GM21529 (cell line): ENCODE measurements around the gene SNX10.
"Not testable (repeated sequence)": the region's sequence is repeated elsewhere in the genome, so short reads cannot be mapped to it uniquely, and the experiment has no call there.

Source experiments
- ATAC-seq: cut with Tn5 transposase; IDR thresholded peaks from one replicate; pipeline ENCODE4 v1.9.1; 2021; ENCODE audit not compliant: unreplicated experiment

Gene SNX10, protein sequence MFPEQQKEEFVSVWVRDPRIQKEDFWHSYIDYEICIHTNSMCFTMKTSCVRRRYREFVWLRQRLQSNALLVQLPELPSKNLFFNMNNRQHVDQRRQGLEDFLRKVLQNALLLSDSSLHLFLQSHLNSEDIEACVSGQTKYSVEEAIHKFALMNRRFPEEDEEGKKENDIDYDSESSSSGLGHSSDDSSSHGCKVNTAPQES

DNA sequence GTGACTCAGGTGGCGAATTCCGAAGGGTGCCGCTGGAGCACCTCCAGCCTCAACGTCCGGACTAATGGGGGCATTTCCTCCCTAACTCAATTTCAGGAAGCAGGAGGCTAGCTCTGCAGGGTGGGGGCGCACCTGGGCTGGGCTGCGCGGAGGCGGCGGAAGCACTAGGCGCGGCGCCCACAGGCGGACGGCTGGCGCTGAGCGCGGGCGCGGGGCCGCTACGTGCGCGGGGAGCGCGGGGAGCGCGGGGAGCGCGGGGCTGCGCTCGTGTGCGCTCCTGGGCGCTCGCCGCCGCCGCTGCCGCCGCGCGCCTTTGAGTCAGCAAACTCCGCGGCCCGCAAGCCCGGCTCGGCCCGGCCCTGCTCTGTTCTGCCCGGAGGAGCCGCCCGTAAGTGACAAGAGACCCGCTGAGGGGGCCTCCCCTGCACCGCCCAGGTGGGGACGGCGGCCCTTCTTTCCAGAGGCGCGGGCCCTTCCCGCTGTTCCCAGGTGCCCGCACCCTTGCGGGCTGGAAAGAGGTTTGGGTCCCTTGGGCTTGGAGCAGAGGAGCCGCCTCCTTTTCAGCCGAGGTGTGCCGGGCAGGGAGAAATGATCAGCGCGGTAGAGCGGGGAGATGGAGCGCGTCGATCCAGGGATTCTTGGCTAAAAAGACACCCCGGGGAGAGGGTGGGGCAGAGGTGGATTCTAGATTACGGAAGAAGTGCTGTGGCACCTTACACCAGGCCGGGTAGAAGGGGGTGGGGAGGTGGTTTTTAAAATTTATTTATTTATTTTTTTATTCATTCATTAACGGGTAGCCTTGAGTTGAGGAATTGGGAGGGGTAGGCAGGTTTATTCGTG lies at the start of gene SNX10:
Gene SNX10 (plus strand): TSS at position 164 of the 840 bp plus-strand sequence. CDS start 54,581 bp downstream, outside the sequence.
- peak; percentile 77 for ATAC-seq

DNA sequence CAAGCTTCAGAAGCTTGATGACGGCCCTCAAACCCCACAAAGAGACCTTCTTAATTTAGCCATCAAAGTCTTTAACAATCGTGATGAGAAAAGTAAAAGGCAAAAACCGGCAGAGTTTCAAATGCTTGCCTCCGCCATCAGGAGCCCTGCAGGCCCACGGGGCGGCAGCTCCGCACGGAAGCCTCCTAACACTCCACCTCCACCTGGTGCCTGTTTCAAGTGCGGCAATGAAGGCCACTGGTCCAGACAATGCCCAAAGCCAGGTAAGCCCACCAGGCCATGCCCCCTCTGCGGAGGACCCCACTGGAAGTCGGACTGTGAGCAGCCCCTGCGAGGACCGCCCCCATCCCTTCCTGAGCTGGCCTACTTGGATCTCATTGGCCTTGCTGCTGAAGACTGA lies 46.5 kb upstream of the SNX10 start:
- ATAC-seq, result no peak

DNA sequence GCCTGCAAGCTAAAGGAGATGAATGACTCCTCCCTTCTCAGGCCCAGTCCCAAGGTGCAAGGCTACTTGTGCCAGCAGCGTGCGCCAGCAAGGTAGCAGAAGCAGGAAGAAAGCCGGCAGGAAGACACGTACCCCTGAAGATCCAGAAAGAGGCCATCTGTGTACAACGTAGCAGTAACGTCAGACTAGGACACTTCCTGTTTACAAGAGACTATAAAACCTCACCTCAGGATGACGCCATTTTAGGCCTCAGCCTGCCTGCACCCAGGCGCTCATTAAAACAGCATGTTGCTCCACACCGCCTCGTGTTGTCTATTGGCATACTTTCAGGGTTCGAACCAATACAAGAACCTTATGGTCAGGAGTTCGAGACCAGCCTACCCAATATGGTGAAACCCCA lies 41.4 kb upstream of the SNX10 start:
- no peak for ATAC-seq

DNA sequence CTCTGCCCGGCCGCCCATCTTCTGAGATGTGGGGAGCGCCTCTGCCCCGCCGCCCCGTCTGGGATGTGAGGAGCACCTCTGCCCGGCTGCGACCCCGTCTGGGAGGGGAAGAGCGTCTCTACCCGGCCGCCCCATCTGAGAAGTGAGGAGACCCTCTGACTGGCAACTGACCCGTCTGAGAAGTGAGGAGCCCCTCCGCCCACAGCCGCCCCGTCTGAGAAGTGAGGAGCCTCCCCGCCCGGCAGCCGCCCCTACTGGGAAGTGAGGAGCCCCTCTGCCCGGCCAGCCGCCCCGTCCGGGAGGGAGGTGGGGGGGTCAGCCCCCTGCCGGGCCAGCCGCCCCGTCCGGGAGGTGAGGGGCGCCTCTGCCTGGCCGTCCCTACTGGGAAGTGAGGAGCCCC lies 29.8 kb upstream of the SNX10 start:
- ATAC-seq, result not testable (repeated sequence)

DNA sequence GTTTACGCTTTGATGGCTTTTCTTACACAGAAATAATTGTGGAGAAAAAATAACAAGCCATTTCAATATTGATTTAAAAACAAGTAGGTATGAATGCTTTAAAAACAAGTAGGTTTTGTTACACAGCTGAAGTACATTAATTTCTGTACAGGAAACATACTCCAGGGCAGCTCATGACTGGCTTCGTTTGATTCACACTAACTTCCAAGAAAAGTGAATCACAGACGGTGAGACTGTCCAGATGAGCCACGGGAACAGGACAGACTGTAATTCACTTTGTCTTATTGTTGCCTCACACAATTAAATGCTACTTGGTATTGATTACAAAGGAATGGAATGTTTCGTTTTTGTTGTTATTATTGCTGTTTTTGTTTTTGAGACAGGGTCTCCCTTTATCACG lies 26.6 kb upstream of the SNX10 start:
- ATAC-seq, result no peak

DNA sequence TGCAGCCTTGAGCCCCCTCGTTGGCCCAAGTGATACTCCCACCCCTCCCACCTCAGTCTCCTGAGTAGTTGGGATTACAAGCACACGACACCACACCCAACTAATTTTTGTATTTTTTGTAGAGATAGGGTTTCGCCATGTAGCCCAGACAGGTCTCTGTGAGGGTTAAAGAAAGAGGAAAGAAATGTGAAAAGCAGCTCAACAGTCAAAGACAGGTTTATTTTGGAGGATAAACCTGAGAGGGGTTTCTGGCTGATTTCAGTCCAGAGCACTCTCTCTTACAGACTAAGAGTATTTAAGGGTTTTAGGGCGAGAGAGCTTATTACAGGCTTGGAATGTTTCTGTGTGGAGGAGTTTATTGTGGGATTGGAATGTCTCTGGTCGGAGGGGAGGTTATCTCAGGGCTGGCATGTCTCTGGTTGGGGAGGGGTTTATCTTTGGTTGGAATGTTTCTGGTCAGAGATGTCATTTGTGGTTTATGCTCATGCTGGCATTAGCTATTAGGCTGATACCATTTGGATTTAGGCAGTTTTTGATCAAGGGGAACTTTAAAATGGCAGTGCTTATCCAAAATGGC lies 26.1 kb upstream of the SNX10 start:
- ATAC-seq, result no peak

DNA sequence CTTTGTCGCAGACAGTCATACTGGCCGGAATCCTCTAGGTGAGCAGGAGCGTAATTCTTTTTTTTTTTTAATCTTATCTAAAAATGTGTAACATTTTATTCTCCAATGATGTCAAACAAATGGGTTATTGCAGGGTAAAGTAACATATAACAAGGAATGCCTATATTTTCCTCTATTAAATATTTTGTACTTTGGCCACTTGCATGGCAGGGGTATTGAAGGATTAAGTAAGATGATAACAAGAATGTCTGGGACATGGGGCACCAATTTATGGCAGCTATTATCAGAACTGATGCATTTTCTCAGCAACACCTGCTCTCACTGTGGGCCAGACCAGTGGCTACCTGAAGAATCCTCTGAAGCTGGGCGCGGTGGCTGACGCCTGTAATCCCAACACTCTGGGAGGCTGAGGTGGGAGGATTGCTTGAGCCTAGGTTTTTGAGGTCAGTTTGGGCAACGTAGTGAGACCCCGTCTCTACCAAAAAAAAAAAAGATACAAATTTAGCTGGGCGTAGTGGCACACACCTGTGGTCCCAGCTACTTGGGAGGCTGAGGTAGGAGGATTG lies 24.0 kb upstream of the SNX10 start:
- no peak for ATAC-seq

DNA sequence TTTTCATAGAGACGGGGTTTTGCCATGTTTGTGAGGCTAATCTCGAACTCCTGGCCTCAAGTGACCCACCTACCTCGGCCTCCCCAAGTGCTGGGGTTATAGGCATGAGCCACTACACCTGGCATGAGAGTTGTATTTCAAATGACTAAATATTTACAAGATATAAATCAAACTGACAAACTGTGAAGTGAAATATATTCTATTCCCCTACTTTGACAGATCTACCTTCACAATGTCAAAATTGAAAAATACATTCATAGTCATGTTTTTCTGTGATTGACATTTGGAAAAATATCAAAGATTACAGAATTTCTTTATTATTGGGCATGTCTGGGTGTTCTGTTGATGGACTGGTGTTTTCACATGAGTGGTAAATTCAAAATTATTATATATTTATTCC lies 16.4 kb upstream of the SNX10 start:
- ATAC-seq, result no peak

DNA sequence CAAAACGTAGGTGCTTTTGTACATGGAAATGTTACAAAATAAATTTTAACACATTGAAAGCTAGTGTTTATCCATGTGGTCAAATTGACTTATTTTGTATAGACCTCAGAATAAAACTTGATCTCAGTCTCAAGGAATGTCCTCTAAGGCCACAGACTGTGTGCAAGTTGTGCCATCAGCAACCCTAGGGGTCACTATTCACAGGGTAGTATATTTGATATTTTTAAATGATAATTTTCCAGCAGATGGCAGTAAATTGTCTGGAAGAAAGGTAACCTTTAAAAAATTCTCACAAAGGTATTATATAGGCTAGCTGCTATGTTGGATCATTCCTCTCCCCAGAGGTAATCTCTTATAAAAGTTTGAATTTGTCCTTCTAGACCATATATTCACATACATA lies 12.9 kb upstream of the SNX10 start:
- no peak for ATAC-seq

DNA sequence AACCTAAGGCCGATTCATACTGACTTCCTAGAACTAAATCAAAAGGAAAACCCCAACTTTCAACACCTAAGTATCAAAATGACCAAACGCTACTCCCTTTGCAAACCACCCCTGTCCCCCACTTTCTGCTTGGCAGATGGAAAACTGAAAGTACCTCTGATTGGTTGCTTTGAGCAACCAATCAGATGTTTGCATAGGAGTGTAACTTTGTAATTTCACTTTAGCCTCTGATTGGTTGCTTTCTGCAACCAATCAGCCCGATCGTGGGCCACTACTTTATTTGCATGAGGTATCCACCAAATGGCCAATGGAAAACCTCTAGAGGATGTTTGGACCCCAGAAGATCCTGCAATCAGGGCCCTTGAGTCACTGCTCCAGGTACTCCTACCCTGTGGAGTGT lies 12.3 kb upstream of the SNX10 start:
- peak; percentile 62 for ATAC-seq

DNA sequence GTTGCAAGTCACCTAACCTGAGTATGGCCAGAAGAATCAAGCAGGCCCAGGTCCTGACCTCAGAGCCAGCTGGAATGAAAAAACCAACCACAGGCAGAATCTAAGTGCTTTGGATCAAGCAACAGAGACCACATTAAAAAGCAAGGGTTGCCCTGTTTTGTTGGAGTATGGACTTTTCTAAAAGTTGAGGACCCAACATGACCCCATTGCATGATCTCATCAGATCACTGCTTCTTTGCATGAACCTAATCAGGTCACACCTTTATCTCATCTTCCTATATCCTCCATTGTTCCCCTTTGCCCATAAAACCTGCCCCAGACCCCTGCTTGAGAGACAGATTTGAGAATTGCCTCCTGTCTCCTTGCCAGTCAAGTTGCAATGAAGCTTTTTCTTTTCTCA lies 11.6 kb upstream of the SNX10 start:
- no peak for ATAC-seq

DNA sequence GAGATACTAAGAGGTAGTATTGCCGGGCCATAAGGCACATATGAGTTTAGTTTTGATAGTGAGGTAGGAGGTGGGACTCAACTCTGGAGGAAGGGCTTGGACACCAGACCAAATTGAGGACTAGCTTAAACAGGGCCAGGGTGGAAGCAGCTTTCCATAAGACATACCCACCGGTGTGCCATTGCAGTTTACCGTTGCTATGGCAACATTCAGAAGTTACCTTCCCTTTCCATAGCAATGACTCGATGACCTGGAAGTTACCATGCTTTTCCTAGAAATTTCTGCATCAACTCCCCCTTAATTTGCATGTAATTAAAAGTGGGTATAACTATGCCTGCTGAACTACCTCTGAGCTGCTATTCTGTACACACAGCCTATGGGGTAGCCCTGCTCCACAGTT lies 10.9 kb upstream of the SNX10 start:
- no peak for ATAC-seq

DNA sequence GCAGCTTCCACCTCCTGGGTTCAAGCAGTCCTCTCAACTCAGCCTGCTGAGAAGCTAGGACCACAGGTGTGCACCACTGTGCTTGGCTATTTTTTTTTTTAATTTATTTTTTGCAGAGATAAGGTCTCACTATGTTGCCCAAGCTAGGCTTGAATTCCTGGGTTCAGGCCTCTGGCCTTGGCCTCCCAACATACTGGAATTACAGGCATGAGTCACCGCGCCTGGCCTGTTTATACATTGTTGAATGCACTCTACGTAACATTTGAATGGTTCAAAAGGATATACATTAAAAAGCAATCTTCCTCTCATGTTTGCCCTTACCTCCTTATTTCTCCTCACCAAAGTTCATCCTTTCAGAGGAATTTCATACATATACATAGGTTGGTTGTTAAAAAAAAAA lies 7.2 kb upstream of the SNX10 start:
- ATAC-seq, result no peak

DNA sequence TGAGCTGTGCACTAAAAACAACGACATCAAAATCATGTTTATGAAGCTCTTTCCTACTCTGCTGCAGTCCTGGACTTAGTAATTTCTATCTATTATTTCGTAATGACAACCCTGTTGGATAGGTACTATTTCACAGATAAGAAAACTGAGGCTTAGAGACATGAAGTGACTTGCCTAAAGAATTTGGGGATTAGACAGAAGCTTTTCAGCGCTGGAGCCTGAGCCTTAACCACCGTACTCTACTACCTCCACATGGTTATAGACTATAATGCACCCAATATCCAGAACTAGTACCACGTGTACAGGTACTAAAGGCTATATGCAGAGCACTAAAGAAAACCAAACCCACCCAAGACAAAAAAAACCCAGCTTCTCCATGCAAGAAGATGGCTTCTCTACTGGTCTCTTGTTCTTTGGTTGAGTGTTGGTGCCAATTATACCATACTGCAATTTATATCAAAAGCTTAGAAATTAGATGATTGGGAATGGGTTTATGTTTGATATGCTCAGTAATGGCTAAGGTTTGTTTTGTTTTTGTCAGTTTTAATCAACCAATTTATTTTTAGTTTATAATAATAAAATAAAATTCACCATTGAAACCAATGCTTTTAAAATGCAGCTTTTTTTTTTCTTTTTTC lies 6.5 kb upstream of the SNX10 start:
- ATAC-seq, result no peak

DNA sequence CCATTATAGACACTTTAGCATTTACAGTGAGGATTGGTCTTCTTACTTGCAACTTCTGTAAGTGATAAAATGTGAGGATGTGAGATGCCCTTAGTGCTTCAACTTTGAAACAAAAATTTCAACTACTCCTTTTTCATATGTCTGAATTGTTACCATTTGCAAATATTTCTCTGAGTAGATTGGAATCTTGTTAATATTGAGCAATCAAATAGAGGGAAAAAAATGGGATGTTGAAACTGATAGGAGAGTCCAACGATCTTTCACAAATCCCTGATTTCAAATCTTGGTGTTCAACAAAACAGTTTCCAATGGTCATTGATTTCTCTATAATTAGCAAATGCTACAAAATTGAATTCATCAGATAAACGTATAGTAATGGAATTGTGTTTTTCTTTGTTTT lies 5.5 kb upstream of the SNX10 start:
- no peak for ATAC-seq

DNA sequence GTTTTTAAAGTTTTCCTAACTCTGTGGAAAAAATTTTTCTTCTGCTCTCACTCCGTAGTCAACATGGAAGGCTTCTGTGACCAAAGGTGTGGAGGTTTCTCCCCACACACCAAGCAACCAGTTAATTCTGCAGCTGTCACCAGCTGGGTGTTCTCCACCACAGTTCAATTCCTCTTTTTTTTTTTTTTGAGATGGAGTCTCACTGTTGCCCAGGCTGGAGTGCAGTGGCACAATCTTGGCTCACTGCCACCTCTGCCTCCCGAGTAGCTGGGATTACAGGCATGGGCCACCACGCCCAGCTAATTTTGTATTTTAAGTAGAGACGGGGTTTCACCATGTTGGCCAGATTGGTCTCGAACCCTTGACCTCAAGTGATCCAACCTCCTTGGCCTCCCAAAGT lies 3.5 kb upstream of the SNX10 start:
- ATAC-seq, result not testable (repeated sequence)

DNA sequence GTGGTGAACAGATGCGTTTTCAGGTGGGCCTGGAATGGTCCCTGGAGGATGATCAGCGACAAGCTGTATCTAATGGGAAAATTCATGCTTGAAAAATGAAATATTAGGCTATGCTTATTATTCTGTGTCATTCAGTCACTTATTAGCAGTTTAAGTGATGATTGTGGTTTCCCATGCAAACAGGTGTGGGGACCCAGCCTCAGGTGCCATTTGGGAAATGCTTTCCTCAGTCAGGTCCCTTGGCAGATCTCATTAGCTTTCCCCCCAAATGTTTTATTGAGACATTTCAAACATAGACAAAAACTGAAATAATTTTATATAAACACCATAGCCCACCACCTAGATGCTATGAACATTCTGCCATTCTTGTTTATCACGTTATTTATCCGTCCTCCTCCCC lies 411 bp upstream of the SNX10 start:
- no peak for ATAC-seq

DNA sequence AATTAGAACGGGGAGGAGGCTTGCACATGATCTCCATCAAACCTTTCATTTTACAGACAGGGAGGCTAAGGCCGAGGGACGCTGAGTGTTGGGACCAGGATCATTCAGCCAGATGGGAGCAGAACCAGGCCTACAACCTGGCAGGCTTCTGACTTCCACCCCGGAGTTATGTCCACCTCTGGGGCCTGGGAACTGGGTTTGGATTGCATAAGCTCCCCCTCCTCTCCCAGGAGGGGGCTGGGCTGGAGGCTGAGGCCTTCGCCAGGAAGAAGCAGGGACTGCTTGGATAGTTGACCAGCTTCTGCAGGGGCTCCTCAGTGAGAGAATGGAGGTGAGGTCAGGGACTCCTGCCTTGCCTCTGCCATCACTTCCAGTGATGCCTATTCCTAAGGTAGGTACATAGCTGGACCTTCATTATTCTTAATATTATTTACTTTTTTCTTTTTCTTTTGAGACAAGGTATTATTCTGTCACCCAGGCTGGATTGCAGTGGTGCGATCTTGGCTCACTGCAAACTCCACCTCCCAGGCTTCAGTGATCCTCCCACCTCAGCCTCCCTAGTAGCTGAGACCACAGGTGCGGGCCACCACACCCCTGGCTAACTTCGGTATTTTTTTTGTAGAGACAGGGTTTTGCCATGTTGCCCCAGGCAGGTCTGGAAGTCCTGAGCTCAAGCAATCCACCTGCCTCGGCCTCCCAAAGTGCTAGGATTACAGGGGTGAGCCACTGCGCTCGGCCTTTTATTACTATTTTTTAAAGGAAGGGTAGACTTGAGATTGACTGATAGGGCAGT lies 1.3 kb downstream of the SNX10 start:
- no peak for ATAC-seq

DNA sequence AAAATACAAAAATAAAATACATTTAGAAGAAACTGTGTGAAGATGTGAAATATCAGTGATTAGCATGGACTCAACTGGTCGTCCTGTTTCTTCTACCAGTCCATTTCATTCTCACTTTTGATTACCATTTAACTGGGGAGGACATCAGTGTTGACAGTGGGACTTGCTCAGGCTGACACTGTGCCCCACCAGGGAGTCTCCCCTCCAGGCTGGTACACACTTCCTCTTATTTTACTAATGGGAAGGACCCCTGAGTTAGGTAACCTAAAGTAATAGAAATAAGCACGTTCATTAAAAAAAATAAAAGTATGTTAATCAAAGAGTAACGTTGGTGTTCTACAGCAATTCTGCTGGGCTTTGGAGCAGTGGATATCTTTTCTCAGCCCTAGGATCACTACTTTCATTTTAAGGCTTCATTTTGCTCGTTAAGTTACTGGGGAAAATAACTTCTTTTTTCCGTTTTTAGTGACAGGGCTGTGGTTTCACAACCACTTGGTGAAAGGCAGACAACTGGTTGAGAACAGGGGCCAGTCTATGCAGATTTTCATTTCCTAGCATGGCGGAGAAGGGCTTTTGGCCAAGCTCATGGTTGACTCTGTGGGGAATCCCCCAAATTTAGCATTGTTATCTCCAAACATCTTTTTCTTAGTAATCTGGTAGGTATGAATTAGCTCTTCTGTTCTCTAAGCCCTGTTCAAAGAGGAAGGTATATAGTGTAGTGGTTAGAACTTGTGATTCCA lies 2.1 kb downstream of the SNX10 start:
- ATAC-seq, result peak; percentile 78

DNA sequence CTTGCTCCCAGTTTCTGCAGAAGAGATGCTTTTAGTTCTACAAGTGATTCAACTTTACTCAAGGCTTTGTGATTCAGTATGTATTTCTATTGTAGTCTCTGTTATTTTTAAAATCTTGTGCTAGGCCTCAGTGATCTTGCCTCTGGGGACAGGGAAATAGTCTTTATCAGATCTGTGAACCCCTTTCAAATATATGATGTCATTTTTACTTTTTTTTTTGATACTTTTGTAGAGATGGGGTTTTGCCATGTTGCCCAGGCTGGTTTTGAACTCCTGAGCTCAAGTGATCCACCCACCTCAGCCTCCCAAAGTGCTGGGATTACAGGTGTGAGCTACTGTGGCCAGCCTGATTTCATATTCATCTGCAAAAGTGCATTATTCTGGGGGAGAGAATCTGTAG lies 3.4 kb downstream of the SNX10 start:
- ATAC-seq, result no peak
